ENCODE results near the gene HOXD9. TPM values are rescaled to one million over a fixed set of nuclear protein-coding genes. Genes with fewer than 3 reads are reported as not detected.

HOXD9 gene
- total RNA-seq, 1 experiment from 2014 or later, result not detected

GRCh38 chr2:176097820-176098365 lies 24.6 kb upstream of the HOXD9 start:
- Histone ChIP-seq H3K4me2 (ENCODE audit: insufficient read depth, insufficient read length, low read length) (peak overlapping the region; percentile 63), H3K14ac (ENCODE audit: insufficient read depth, low read length) (no peak overlapping the region), H3K9ac (ENCODE audit: extremely low read depth, insufficient read length, low read length) (no peak overlapping the region), H2BK20ac (ENCODE audit: low read depth, low read length, poor library complexity, severe bottlenecking) (no peak overlapping the region), H3K79me1 (ENCODE audit: insufficient read depth, low read depth, low read length, poor library complexity, severe bottlenecking) (no peaks in the 10 kb centered on the region), H3K9me3 (ENCODE audit: control insufficient read depth, low read depth, low read length) (no peaks in the 10 kb centered on the region), H2AK5ac (ENCODE audit: insufficient read length, low read length) (no peak overlapping the region), H3K4ac (ENCODE audit: low read depth, low read length) (no peak overlapping the region), H3K27ac (ENCODE audit: insufficient read length, low read depth, low read length) (no peak overlapping the region), H3K79me2 (ENCODE audit: insufficient read depth, low read length) (no peaks in the 10 kb centered on the region), H3K4me1 (ENCODE audit: insufficient read depth, low read length) (peaks cover 3% of the 10 kb centered on the region; the same call in 1 of the 2 replicates), H2BK12ac (ENCODE audit: insufficient read length, low read depth, low read length) (no peak overlapping the region), H2AFZ (ENCODE audit: low read length) (no peak overlapping the region), H3T11ph (ENCODE audit: low read length) (no peak overlapping the region), H4K20me1 (ENCODE audit: control insufficient read depth, insufficient read depth, insufficient read length) (no peaks in the 10 kb centered on the region), H4K91ac (ENCODE audit: insufficient read length, low read depth, low read length) (no peak overlapping the region), H3K23me2 (ENCODE audit: insufficient read length, low read depth, low read length, poor library complexity, severe bottlenecking) (peaks cover 5% of the 10 kb centered on the region), H4K5ac (ENCODE audit: insufficient read length, low read depth, low read length) (no peak overlapping the region), H3K23ac (ENCODE audit: insufficient read length, low read depth, low read length) (no peak overlapping the region), H2BK5ac (ENCODE audit: insufficient read length, low read length) (no peak overlapping the region), H3K18ac (ENCODE audit: insufficient read length, low read depth, low read length) (no peak overlapping the region), H3K56ac (ENCODE audit: insufficient read length, low read depth, low read length) (no peak overlapping the region), H2BK15ac (ENCODE audit: low read depth, low read length) (no peak overlapping the region), H2BK120ac (ENCODE audit: low read depth, low read length, poor library complexity, severe bottlenecking) (no peak overlapping the region), H4K8ac (replicated peaks; ENCODE audit: insufficient read length, low read depth, low read length) (no peak overlapping the region), H3K27me3 (ENCODE audit: insufficient read depth, low read length) (peaks cover 87% of the 10 kb centered on the region)
- TF ChIP-seq CTCF (conservative IDR thresholded peaks at IDR 0.05), result no peak
- WGBS (ENCODE audit: extremely low coverage, insufficient read length, low lambda C conversion rate), result no CpG with 5 or more reads among the region's 18 CpGs
- Mint-ChIP-seq H3K9me3 (peaks cover 5 to 29% of the 10 kb centered on the region in 2 experiments), H3K4me1 (peaks cover 24 to 37% of the 10 kb centered on the region in 2 experiments), H3K36me3 (ENCODE audit: insufficient read depth in 1 of 3, low read depth in 3 of 3) (no peaks in the 10 kb centered on the region; a peak in 1 of 7 replicates), H3K27me3 (ENCODE audit: low read depth) (peaks cover 99% of the 10 kb centered on the region), H3K27ac (peak overlapping the region in 1 of 3 experiments; percentile 15; a peak in 1 of 7 replicates), H3K4me3 (peak overlapping the region in 1 of 2 experiments; percentile 76; a peak in 3 of 5 replicates)
- DNase-seq, result no peak

Data from H9 (cell line).